GM23338 (cell line): Measurements from ENCODE around the gene FKBP9. TPM values are rescaled to one million over a fixed set of nuclear protein-coding genes. Genes with fewer than 3 reads are reported as not detected.

Source experiments
- ATAC-seq: fragments of 200-7000 bp; cut with Tn5 transposase; 3 replicates; pipeline ENCODE4 v1.9.1; 2020
- DNase-seq: peaks from one replicate; pipeline ENCODE4 v3.0.0-alpha.2; 2015; ENCODE audit warnings: low spot score
- H2AFZ ChIP-seq: fragments of 200-600 bp; sonication (generic); 2 replicates; pipeline ENCODE4 v1.8.0; 2016; ENCODE audit warnings: antibody characterized with exemption, mild to moderate bottlenecking, moderate library complexity
- H3F3A ChIP-seq: fragments of 200-600 bp; sonication (generic); replicated peaks from 2 replicates; pipeline ENCODE4 v1.8.0; 2017; ENCODE audit warnings: antibody characterized with exemption, mixed run types, low read depth
- H3K27ac ChIP-seq: fragments of 200-600 bp; sonication (generic); 2 replicates; pipeline ENCODE4 v1.6.1; 2016; ENCODE audit warnings: low read depth
- H3K27me3 ChIP-seq: fragments of 200-600 bp; sonication (generic); 2 replicates; pipeline ENCODE4 v1.8.0; 2016; ENCODE audit warnings: mild to moderate bottlenecking, mixed run types, moderate library complexity; ENCODE audit not compliant: insufficient read depth
- H3K36me3 ChIP-seq: fragments of 200-600 bp; sonication (generic); 2 replicates; pipeline ENCODE4 v1.8.0; 2016; ENCODE audit warnings: mild to moderate bottlenecking; ENCODE audit not compliant: insufficient read depth
- H3K4me1 ChIP-seq: fragments of 200-600 bp; sonication (generic); 2 replicates; pipeline ENCODE4 v1.8.0; 2016; ENCODE audit warnings: mild to moderate bottlenecking, moderate library complexity; ENCODE audit not compliant: insufficient read depth
- H3K4me2 ChIP-seq: fragments of 200-600 bp; sonication (generic); 2 replicates; pipeline ENCODE4 v1.7.1; 2017; ENCODE audit warnings: mixed run types
- H3K4me3 ChIP-seq: fragments of 200-600 bp; sonication (generic); 2 replicates; pipeline ENCODE4 v1.6.1; 2016; ENCODE audit warnings: mixed run types
- H3K79me2 ChIP-seq: fragments of 200-600 bp; sonication (generic); replicated peaks from 2 replicates; pipeline ENCODE4 v1.8.0; 2017; ENCODE audit warnings: mild to moderate bottlenecking; ENCODE audit not compliant: insufficient read depth
- H3K9me2 ChIP-seq: fragments of 200-600 bp; sonication (generic); 2 replicates; pipeline ENCODE4 v1.8.0; 2017; ENCODE audit not compliant: insufficient read depth
- H4K20me1 ChIP-seq: fragments of 200-600 bp; sonication (generic); replicated peaks from 2 replicates; pipeline ENCODE4 v1.8.0; 2017; ENCODE audit warnings: mild to moderate bottlenecking; ENCODE audit not compliant: insufficient read depth
- H3K27ac Mint-ChIP-seq: 2 replicates; pipeline ENCODE4 v1.8.0; 2020; ENCODE audit warnings: inconsistent platforms, mild to moderate bottlenecking, moderate library complexity, mixed read lengths
- H3K27me3 Mint-ChIP-seq: 3 replicates; pipeline ENCODE4 v1.8.0; 2022; ENCODE audit warnings: low read depth, mild to moderate bottlenecking, moderate library complexity, mixed read lengths, inconsistent platforms; ENCODE audit not compliant: insufficient read depth, poor library complexity
- H3K36me3 Mint-ChIP-seq: 3 replicates; pipeline ENCODE4 v1.8.0; 2021; ENCODE audit warnings: low read depth, mild to moderate bottlenecking, inconsistent platforms, moderate library complexity, mixed read lengths
- H3K4me1 Mint-ChIP-seq: 3 replicates; pipeline ENCODE4 v1.8.0; 2020; ENCODE audit warnings: mild to moderate bottlenecking, inconsistent platforms, mixed read lengths
- H3K4me3 Mint-ChIP-seq: 3 replicates; pipeline ENCODE4 v1.8.0; 2021; ENCODE audit warnings: moderate library complexity, mild to moderate bottlenecking, inconsistent platforms, mixed read lengths
- H3K9me3 Mint-ChIP-seq: 3 replicates; pipeline ENCODE4 v1.8.0; 2020; ENCODE audit warnings: moderate library complexity, mild to moderate bottlenecking, inconsistent platforms, mixed read lengths
- ETS1 ChIP-seq: IDR thresholded peaks from 2 replicates; pipeline ENCODE4 v1.6.1; 2016; ENCODE audit warnings: antibody characterized with exemption
- NANOG ChIP-seq: IDR thresholded peaks from 2 replicates; pipeline ENCODE4 v1.6.1; 2016; ENCODE audit warnings: antibody characterized with exemption, borderline replicate concordance
- POLR2AphosphoS5 ChIP-seq: IDR thresholded peaks from 2 replicates; pipeline ENCODE4 v1.6.1; 2016; ENCODE audit warnings: antibody characterized with exemption, low read depth
- STAT1 ChIP-seq: IDR thresholded peaks from one replicate; pipeline ENCODE4 v1.6.1; 2016; ENCODE audit warnings: antibody characterized with exemption; ENCODE audit not compliant: unreplicated experiment
- ZNF114 ChIP-seq: fragments of 250-450 bp; sonication (Bioruptor Pico); IDR thresholded peaks from 2 replicates; pipeline ENCODE4 v1.5.0; 2020; ENCODE audit warnings: mild to moderate bottlenecking, moderate library complexity
- ZNF462 ChIP-seq: fragments of 250-450 bp; sonication (Bioruptor Pico); IDR thresholded peaks from 2 replicates; pipeline ENCODE4 v1.5.0; 2020; ENCODE audit warnings: mild to moderate bottlenecking, moderate library complexity
- polyA plus RNA-seq: library from polyadenylated mRNA; unstranded; fragments of >200 nt; fragmentation: Nextera tagmentation; extraction: Ambion mirVana; gene quantifications from 2 replicates; pipeline ENCODE4 v1.2.1, GENCODE V29; 2016
- total RNA-seq: library from RNA; depleted of rRNA; stranded (reverse); fragments of >200 nt; shearing (Covaris generic); gene quantifications from 2 replicates; pipeline ENCODE4 v1.2.3, GENCODE V29; 2014
- TF ChIP-seq, protein P1 (sequence below): IDR thresholded peaks from one replicate; pipeline ENCODE4 v1.6.1; 2018; ENCODE audit warnings: antibody characterized with exemption; ENCODE audit not compliant: unreplicated experiment

FKBP9 gene
- total and polyA plus RNA-seq, 2 experiments from 2014 or later, result 5.2 to 15.8 TPM

GRCh38 chr7:33009734-33010133 is 52.5 kb downstream of the FKBP9 start:
- no peak for TF ChIP-seq ZNF114 (CRISPR knock-in tag)
- TF ChIP-seq, protein P1, sequence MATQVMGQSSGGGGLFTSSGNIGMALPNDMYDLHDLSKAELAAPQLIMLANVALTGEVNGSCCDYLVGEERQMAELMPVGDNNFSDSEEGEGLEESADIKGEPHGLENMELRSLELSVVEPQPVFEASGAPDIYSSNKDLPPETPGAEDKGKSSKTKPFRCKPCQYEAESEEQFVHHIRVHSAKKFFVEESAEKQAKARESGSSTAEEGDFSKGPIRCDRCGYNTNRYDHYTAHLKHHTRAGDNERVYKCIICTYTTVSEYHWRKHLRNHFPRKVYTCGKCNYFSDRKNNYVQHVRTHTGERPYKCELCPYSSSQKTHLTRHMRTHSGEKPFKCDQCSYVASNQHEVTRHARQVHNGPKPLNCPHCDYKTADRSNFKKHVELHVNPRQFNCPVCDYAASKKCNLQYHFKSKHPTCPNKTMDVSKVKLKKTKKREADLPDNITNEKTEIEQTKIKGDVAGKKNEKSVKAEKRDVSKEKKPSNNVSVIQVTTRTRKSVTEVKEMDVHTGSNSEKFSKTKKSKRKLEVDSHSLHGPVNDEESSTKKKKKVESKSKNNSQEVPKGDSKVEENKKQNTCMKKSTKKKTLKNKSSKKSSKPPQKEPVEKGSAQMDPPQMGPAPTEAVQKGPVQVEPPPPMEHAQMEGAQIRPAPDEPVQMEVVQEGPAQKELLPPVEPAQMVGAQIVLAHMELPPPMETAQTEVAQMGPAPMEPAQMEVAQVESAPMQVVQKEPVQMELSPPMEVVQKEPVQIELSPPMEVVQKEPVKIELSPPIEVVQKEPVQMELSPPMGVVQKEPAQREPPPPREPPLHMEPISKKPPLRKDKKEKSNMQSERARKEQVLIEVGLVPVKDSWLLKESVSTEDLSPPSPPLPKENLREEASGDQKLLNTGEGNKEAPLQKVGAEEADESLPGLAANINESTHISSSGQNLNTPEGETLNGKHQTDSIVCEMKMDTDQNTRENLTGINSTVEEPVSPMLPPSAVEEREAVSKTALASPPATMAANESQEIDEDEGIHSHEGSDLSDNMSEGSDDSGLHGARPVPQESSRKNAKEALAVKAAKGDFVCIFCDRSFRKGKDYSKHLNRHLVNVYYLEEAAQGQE, result no peak
- TF ChIP-seq STAT1, result no peak
- Histone ChIP-seq H4K20me1 (0 out of 2 replicates have a peak, but pooled peaks cover 2% of the 10 kb centered on the region), H3F3A (no peaks in the 10 kb centered on the region), H3K79me2 (no peaks in the 10 kb centered on the region), H3K27me3 (no peaks in the 10 kb centered on the region), H3K9me2 (no peaks in the 10 kb centered on the region), H3K4me1 (no peaks in the 10 kb centered on the region), H3K27ac (no peak overlapping the region), H3K36me3 (peaks cover 3% of the 10 kb centered on the region; the same call in 1 of the 2 replicates), H3K4me3 (no peak overlapping the region), H3K4me2 (no peak overlapping the region), H2AFZ (no peak overlapping the region)
- Mint-ChIP-seq H3K36me3 (peaks cover 27% of the 10 kb centered on the region), H3K9me3 (no peaks in the 10 kb centered on the region), H3K4me1 (no peaks in the 10 kb centered on the region), H3K27ac (no peak overlapping the region), H3K4me3 (no peak overlapping the region), H3K27me3 (peaks cover 3% of the 10 kb centered on the region)
- no peak for DNase-seq
- ATAC-seq, result no peak

GRCh38 chr7:33012364-33012763 is 55.1 kb downstream of the FKBP9 start:
- H4K20me1 ChIP-seq, result 0 out of 2 replicates have a peak, but pooled peaks cover 2% of the 10 kb centered on the region
- no peak overlapping the region for H3K4me3 ChIP-seq
- no peak overlapping the region for H3K27ac ChIP-seq
- no peaks in the 10 kb centered on the region for H3K27me3 ChIP-seq
- H3K4me2 ChIP-seq, result no peak overlapping the region
- H3K9me2 ChIP-seq, result no peaks in the 10 kb centered on the region
- no peak for ATAC-seq
- Mint-ChIP-seq H3K27ac (no peak overlapping the region), H3K27me3 (peaks cover 3% of the 10 kb centered on the region), H3K9me3 (no peaks in the 10 kb centered on the region), H3K36me3 (peaks cover 46% of the 10 kb centered on the region), H3K4me3 (no peak overlapping the region), H3K4me1 (no peaks in the 10 kb centered on the region)
- no peaks in the 10 kb centered on the region for H3K4me1 ChIP-seq
- no peaks in the 10 kb centered on the region for H3F3A ChIP-seq
- H2AFZ ChIP-seq, result no peak overlapping the region
- no peaks in the 10 kb centered on the region for H3K79me2 ChIP-seq
- no peak for DNase-seq
- peaks cover 4% of the 10 kb centered on the region; the same call in 1 of the 2 replicates for H3K36me3 ChIP-seq
- no peak for TF ChIP-seq POLR2AphosphoS5
- no peak for TF ChIP-seq NANOG
- TF ChIP-seq, protein P1, result no peak
- no peak for TF ChIP-seq ETS1
- TF ChIP-seq ZNF462 (CRISPR knock-in tag), result no peak
- TF ChIP-seq ZNF114 (CRISPR knock-in tag), result no peak
